Upper lobe of left lung (tissue), 4 donors: ENCODE measurements around the gene TBXT.

Source experiments
- POLR2A ChIP-seq, 4 donors: fragments of 450-650 bp; IDR thresholded peaks; one replicate each; pipeline ENCODE4 v1.5.1; 2016 to 2017; ENCODE audit warnings: antibody characterized with exemption in 4 of 4, mild to moderate bottlenecking in 2 of 4
- POLR2AphosphoS5 ChIP-seq, 2 donors: sonication (generic); formaldehyde crosslinking; IDR thresholded peaks; one replicate each; pipeline ENCODE4 v1.5.1; 2017; ENCODE audit warnings: antibody characterized with exemption in 2 of 2
- TF ChIP-seq, protein P1 (sequence below), 6 experiments: fragments of 450-650 bp in 4 of 6; fragments of 200-600 bp in 2 of 6; sonication (generic) in 2 of 6; IDR thresholded peaks; one replicate each; pipeline ENCODE4 v1.5.1; 2016 to 2019; ENCODE audit warnings: antibody characterized with exemption in 6 of 6

DNA sequence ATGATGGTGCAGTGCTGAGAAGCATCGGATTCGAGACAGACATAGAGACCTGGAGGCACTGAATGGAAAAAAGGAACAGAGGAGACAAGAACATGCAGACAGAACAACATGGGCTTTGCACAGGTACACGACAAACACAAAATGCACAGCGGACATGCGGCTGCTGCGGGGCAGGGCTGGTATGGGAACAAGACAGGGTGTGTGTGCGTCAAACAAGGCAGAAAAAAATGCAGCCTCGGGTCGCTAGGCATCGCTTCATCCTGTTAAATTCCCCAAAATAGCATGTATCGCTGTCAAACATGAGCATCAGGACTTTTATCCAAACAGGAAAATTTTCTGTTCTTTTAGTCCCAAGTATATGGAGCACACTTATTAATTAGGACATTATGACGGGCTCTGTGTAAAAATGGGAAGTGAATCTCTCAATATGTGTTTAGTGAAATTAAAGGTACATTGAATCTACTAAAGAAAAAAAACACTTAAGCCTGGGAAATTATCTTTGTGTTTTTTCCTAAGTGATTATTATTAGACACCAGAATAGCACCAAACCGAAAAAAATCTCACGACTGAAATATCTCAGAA lies 36.1 kb upstream of the TBXT start:
- TF ChIP-seq, protein P1, sequence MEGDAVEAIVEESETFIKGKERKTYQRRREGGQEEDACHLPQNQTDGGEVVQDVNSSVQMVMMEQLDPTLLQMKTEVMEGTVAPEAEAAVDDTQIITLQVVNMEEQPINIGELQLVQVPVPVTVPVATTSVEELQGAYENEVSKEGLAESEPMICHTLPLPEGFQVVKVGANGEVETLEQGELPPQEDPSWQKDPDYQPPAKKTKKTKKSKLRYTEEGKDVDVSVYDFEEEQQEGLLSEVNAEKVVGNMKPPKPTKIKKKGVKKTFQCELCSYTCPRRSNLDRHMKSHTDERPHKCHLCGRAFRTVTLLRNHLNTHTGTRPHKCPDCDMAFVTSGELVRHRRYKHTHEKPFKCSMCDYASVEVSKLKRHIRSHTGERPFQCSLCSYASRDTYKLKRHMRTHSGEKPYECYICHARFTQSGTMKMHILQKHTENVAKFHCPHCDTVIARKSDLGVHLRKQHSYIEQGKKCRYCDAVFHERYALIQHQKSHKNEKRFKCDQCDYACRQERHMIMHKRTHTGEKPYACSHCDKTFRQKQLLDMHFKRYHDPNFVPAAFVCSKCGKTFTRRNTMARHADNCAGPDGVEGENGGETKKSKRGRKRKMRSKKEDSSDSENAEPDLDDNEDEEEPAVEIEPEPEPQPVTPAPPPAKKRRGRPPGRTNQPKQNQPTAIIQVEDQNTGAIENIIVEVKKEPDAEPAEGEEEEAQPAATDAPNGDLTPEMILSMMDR (IDR thresholded peaks at IDR 0.05): no peak
- TF ChIP-seq POLR2AphosphoS5 (IDR thresholded peaks at IDR 0.05) (no peak), POLR2A (IDR thresholded peaks at IDR 0.05) (no peak)
